ENCODE data around the gene TMBIM4.

Gene TMBIM4

DNA sequence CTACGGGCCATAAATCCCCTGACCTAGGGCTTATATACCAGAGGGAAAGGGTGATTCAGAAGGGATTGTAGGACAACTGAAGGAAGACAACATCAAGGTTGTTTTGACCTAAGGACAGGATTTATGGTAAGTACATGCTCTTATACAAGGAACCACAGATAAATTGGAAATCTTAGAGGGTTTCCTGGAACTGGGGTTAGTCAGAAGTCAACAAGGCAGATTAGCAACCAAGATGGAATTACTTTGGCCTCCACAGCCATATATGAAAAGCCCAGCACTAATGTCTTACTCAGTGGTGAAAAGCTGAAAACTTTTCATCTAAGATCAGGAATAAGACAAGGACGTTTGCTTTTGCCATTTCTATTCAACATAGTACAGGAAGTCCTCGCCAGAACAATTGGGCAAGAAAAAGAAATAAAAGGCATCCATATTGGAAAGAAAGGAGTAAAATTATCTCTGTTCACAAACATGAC lies 5.4 kb downstream of the TMBIM4 start:
- FAIRE-seq, result no peak
- no peak for TF ChIP-seq CTCF (IDR thresholded peaks at IDR 0.05; ENCODE audit: insufficient read depth, missing control alignments)

DNA sequence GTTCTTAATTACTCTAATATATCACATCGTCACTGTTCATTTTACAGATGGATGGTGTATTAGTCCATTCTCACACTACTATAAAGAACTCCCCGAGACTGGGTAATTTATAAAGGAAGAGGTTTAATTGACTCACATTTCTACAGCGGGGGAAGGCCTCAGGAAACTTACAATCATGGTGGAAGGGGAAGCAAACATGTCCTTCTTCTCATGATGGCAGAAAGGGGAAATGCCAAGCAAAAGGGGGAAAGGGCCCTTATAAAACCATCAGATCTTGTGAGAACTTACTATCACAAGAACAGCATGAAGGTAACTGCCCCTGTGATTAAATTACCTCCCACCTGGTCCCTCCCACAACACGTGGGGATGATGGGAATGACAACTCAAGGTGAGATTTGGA lies 6.5 kb downstream of the TMBIM4 start:
- DNase-seq (ENCODE audit: insufficient read length, low spot score) (no peak), FAIRE-seq (no peak)
- TF ChIP-seq CTCF (IDR thresholded peaks at IDR 0.05; ENCODE audit: insufficient read depth, missing control alignments), result no peak

More for the DNA sequence above, 5.4 kb downstream of the TMBIM4 start:
- no peak for DNase-seq (ENCODE audit: insufficient read length, low spot score)

DNA sequence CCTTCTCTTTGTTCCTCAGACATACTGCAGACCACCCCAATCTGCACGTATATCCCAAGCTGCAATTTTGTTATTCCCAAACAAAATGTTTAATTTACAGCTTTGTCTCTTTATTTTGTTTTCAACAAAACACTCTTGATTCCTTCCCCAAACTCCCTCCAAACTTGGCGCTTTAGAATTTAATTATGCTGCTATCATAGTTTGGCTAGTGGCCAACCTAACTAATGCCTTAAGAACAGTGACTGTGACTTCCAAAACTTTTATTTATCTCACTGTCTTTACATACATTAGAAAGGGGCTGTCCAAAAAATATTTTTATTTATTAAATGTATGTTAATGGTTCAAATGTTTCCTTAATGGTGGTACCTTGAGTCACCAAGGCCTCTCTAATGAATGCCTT lies 7.1 kb downstream of the TMBIM4 start:
- DNase-seq (ENCODE audit: insufficient read length, low spot score) (no peak), FAIRE-seq (no peak)
- TF ChIP-seq CTCF (IDR thresholded peaks at IDR 0.05; ENCODE audit: insufficient read depth, missing control alignments), result no peak

DNA sequence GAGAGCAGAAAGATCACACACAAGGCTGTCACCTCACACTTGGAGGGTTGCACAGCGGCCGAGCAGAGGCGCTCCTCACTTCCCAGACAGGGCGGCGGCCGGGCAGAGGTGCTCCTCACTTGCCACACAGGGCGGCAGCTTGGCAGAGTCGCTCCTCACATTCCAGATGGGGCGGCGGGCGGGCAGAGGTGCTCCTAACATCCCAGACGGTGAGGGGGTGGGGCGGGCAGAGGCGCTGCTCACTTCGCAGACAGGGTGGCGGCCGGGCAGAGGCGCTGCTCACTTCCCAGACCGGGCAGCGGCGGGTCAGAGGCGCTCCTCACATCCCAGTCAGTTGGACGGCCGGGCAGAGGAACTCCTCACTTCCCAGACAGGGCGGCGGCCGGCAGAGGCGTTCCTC lies 9.1 kb downstream of the TMBIM4 start:
- DNase-seq (ENCODE audit: insufficient read length, low spot score), result no peak
- no peak for FAIRE-seq
- TF ChIP-seq CTCF (IDR thresholded peaks at IDR 0.05; ENCODE audit: insufficient read depth, missing control alignments), result no peak

GRCh38 chr12:66159123-66159522 lies 10.7 kb downstream of the TMBIM4 start:
- no peak for TF ChIP-seq CTCF (IDR thresholded peaks at IDR 0.05; ENCODE audit: insufficient read depth, missing control alignments)
- FAIRE-seq (no peak), DNase-seq (ENCODE audit: insufficient read length, low spot score) (no peak)

- TF ChIP-seq CTCF (IDR thresholded peaks at IDR 0.05; ENCODE audit: insufficient read depth, missing control alignments), result no peak
- DNase-seq (ENCODE audit: insufficient read length, low spot score), result no peak
- FAIRE-seq, result no peak
Observed at GRCh38 chr12:66156654-66157053, 13.1 kb downstream of the TMBIM4 start.

- TF ChIP-seq CTCF (IDR thresholded peaks at IDR 0.05; ENCODE audit: insufficient read depth, missing control alignments), result no peak
- DNase-seq (ENCODE audit: insufficient read length, low spot score), result no peak
- FAIRE-seq, result no peak
Observed at GRCh38 chr12:66154776-66155175, 15.0 kb downstream of the TMBIM4 start.

Measured in D721Med (cell line).